Measurements from ENCODE around the gene LY6G5C. TPM values are rescaled to one million over a fixed set of nuclear protein-coding genes. Genes with fewer than 3 reads are reported as not detected.

LY6G5C gene
- total RNA-seq, 1 experiment from 2014 or later, result not detected

DNA sequence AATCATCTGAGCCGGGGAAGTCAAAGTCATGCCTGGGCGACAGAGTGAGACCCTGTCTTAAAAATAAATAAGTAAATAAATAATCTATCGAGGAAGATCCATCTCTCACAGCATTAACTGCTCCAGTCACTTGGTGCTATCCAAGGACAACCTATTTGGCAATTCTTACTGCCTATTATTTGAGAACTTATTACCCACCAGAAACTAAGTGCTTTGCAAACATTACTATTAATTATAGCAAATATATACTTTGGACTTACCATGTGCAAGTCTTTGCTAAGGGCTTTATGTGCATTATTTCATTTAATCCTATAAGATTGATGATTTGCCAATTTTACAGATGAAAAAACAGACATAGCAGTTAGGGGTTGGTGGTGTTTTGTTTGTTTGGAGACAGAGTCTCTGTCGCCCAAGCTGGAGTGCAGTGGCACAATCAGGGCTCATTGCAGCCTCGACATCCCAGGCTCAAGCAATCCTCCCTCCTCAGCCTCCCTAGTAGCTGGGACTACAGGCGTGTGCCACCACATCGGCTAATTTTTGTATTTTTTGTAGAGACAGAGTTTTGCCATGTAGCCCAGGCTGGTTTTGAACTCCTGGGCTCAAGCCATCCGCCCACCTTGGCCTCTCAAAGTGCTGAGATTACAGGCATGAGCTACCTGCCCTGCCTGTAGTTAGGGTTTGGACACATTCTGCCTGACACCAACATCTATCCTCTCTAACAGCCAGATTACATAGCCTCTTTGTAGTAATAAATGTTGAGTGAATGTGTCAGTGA, 26.1 kb downstream of the LY6G5C start:
- in situ Hi-C loops (cut with HindIII; ENCODE audit: low sequenced_read_pairs), result no loop called here
- no peak for DNase-seq (ENCODE audit: low spot score)

DNA sequence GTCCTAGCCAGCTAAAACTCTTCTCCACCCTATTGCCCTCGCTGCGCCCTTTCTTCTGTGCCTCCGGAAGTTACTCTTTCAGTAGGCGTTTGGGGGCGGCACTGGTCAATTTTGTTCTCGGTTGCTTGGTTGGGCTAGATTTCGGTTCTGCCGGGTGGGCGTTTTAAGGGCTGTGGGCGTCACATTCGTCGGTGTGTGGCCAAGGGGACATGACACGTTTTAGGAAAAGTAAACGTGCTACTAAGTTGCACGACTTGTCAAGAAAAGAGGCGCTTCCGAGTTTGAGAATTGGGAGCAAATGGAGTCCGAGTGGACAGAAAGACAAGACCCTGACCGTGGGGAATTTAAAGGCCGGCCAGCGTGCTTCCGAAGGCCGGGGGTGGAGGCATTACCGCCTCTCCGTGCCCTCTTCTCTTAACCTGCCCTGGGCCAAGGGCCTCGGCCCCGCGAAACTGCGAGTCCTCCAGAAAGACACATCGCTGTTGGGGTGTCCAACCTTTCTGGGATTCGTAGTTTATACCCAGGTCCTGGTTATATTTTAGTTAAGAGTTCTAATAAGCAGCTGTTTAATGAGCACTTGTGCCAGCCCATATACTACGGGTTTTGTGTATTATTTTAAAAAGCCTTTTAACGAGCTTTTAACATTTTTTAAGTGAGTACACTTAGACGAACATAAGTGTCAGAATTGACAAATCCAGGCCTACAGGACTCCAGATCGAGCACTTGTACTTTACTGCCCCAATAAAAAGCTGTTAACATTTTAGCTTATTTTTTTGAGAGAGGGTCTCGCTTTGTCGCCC, 27.7 kb downstream of the LY6G5C start:
- DNase-seq (ENCODE audit: low spot score), result peak; percentile 94
- in situ Hi-C loops (cut with HindIII; ENCODE audit: low sequenced_read_pairs), result no loop called here

DNA sequence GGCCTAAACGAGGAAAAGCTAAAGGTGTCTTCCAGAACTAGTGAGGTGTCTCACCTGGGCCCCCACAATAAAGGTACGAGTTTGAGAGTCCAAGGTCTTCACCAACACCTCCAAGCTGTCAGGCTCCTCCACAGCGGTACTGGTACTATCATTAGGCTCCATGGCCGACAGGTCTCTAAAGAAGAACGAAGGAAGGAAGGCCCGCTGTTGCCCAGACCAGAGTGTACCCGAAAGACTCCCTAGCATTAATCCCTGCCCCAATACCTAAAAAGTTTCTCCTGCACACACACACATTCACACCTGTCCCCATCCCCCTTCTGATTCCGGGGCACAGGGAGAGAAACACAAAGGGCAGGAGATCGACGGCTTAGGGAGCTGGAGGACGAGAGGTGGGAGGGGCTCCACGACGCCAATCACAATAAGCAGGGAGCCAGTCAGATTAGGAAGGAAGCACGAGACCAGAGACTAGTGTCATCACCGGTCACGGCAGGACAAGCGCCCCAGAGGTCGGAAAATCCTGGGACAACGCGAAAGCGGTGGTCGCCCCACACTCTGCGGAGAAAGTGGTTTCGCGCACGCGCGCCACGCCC, 29.2 kb downstream of the LY6G5C start:
- peak; percentile 70 for DNase-seq (ENCODE audit: low spot score)
- in situ Hi-C loops (cut with HindIII; ENCODE audit: low sequenced_read_pairs), result no loop called here

DNA sequence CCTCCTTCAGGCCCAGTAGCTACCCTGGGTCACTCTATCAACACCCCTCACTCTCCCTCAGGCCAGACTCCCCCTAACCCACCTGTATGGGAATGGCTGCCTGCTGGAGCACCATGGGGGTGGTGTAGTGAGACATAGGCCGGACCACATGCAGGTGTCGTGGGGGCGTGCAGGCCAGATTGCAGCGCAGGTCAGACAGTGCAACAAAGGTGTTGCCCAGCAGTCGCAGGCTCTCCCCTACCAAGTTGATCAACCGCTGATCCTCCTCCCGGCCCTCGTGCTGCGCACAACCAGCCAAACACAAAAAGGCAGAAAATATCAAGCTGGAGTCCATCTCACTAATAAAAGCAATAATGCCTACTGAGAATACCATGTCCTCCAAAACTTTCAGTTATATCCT, 35.5 kb downstream of the LY6G5C start:
- in situ Hi-C loops (cut with HindIII; ENCODE audit: low sequenced_read_pairs), result no loop called here
- DNase-seq (ENCODE audit: low spot score), result no peak

DNA sequence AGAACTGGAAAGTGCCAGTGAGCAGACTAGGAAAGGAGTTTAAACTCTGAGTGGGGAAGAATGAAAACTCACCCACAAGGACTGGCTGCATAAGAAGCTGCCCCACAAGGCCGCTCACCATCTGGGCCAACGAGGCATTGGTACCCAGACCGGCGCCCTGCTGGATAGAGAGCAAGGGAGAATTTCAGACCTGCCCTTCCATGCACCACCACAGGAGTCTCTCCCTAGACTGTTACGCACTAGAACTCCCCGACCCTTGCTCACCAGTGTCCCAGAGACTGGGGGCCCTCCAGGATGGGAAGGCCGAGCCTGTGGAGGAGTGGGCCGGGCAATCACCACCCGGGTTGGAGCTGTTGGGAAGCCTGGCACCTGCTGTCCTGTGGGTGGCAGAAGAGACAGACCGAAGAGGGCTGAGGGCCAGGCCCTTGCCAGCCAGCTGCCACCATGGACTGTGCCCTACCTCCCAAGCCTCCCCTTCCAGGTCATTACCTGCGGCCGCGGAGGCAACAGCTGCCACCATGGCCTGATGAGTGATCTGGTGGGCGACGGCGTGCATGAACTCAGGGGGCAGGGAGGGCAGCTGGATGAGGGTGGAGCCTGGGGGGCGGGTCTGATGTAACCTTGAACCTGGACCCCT, 36.9 kb downstream of the LY6G5C start:
- in situ Hi-C loops (cut with HindIII; ENCODE audit: low sequenced_read_pairs), result no loop called here
- no peak for DNase-seq (ENCODE audit: low spot score)

- DNase-seq (ENCODE audit: low spot score), result no peak
- in situ Hi-C loops (cut with HindIII; ENCODE audit: low sequenced_read_pairs), result no loop called here
Observed at GRCh38 chr6:31642798-31643570, 37.9 kb downstream of the LY6G5C start.

- DNase-seq (ENCODE audit: low spot score), result no peak
- in situ Hi-C loops (cut with HindIII; ENCODE audit: low sequenced_read_pairs), result no loop called here
Observed at GRCh38 chr6:31641370-31641769, 39.5 kb downstream of the LY6G5C start.

DNA sequence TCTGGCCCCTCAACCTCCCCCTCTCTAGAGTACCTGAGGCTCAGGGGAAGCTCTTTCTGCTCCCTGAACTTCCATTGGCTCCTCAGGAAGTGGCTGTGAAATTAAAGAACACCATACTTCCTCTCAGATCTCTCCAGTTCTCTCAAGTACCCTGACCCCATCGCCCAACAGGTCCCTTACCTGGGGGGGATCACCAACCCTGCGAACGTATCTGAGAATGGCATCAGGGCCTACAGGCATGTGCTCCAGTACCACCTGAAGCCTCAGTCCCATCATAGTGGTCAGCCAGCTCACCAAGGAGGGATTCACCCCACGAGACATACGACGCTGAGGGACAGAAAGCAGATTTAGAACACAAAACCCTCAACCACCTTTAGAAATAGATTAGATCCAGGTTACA, 40.3 kb downstream of the LY6G5C start:
- DNase-seq (ENCODE audit: low spot score), result no peak
- in situ Hi-C loops (cut with HindIII; ENCODE audit: low sequenced_read_pairs), result no loop called here

DNA sequence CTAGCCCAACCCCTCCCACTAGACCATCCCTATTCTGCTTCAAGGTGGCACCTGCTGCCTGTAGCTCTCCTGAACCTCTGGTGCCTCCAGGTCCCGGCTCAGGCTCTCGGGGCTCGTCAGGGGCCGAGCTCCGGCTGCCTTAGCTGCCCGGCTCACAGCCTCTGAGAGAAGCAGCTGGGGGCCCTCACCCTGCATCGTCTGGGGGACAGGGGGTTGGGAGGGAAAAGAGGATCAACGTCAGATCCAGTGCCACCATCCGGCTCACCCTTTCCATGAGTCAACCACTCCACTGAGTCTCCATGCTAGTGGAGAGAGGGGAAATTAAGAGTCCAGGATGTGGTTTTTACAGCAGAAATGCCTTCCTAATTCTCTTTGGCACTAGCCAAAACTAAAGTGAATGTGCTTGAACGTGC, 41.4 kb downstream of the LY6G5C start:
- no peak for DNase-seq (ENCODE audit: low spot score)
- in situ Hi-C loops (cut with HindIII; ENCODE audit: low sequenced_read_pairs), result no loop called here

- in situ Hi-C loops (cut with HindIII; ENCODE audit: low sequenced_read_pairs), result no loop called here
- DNase-seq (ENCODE audit: low spot score), result no peak
Observed at GRCh38 chr6:31639043-31639442, 41.8 kb downstream of the LY6G5C start.

GRCh38 chr6:31636698-31637596, 43.9 kb downstream of the LY6G5C start:
- in situ Hi-C loops (cut with HindIII; ENCODE audit: low sequenced_read_pairs), result no loop called here
- DNase-seq (ENCODE audit: low spot score), result no peak

- in situ Hi-C loops (cut with HindIII; ENCODE audit: low sequenced_read_pairs), result no loop called here
Observed at GRCh38 chr6:31634969-31635575, 45.8 kb downstream of the LY6G5C start.

DNA sequence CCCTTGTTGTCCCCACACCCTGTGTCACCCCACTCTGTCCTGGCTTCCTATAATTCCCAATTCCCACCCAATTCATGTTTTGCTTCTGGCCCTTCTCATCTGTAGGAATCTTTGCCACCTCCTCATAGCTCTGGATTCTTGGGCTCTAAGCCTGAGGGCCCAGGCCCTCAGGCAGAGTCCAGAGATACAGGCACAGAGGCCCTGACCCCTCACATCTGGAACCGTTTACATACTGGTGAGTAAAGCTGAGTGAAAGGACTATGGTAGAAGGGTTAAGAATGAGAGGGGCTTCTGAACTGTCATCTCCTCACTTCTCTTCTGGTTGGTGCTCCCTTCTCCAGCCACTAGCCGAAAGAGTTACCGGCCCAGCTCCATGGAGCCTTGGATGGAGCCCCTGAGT, 46.7 kb downstream of the LY6G5C start:
- in situ Hi-C loops (cut with HindIII; ENCODE audit: low sequenced_read_pairs), result no loop called here
- no peak for DNase-seq (ENCODE audit: low spot score)

More at GRCh38 chr6:31634969-31635575, 45.8 kb downstream of the LY6G5C start:
- DNase-seq (ENCODE audit: low spot score), result no peak

DNA sequence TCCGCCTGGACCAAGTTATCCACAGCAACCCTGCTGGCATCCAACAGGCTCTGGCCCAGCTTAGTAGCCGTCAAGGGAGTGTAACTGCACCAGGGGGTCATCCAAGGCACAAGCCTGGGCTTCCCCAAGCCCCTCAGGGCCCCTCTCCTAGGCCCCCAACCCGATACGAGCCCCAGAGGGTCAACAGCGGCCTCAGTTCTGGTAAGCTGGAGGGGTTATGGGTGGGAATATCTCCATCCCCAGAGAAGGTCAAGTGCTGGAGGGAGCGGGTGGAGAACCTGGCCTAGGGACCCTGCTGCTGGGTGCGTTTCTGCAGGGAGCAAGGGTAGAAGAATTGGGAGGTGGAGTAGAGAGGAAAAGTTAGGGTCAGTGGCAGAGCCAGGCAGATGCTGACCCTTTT, 47.4 kb downstream of the LY6G5C start:
- in situ Hi-C loops (cut with HindIII; ENCODE audit: low sequenced_read_pairs), result no loop called here
- no peak for DNase-seq (ENCODE audit: low spot score)

DNA sequence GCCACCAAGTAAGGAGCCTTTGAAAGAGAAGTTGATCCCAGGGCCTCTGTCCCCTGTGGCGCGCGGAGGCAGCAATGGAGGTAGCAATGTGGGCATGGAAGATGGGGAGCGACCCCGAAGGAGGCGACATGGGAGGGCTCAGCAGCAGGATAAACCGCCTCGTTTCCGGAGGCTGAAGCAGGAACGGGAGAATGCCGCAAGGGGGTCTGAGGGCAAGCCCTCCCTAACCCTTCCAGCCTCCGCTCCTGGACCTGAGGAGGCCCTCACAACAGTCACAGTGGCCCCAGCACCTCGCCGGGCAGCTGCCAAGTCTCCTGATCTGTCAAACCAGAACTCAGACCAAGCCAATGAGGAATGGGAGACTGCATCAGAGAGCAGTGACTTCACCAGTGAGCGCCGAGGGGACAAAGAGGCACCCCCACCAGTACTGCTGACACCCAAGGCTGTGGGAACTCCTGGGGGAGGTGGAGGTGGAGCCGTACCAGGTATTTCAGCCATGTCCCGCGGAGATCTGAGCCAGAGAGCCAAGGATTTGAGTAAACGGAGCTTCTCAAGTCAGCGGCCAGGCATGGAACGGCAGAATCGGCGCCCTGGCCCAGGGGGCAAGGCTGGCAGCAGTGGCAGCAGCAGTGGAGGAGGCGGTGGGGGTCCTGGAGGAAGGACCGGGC, 48.5 kb downstream of the LY6G5C start:
- in situ Hi-C loops (cut with HindIII; ENCODE audit: low sequenced_read_pairs), result no loop called here

DNA sequence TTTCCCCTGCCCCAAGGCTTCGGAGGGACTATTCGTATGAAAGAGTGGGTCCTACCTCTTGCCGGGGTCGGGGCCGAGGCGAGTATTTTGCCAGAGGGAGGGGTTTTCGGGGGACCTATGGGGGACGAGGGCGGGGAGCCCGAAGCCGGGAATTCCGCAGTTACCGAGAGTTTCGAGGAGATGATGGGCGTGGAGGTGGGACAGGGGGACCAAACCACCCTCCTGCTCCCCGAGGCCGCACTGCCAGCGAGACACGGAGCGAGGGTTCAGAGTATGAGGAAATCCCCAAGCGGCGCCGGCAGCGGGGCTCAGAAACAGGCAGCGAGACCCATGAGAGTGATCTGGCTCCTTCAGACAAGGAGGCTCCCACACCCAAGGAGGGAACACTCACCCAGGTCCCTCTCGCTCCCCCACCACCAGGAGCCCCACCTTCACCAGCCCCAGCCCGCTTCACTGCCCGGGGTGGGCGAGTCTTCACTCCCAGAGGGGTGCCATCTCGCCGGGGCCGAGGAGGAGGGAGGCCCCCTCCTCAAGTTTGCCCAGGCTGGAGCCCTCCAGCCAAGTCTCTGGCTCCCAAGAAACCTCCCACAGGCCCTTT, 49.1 kb downstream of the LY6G5C start:
- in situ Hi-C loops (cut with HindIII; ENCODE audit: low sequenced_read_pairs), result no loop called here
- no peak for DNase-seq (ENCODE audit: low spot score)

More for the DNA sequence above, 48.5 kb downstream of the LY6G5C start:
- no peak for DNase-seq (ENCODE audit: low spot score)

GRCh38 chr6:31631209-31631608, 49.7 kb downstream of the LY6G5C start:
- DNase-seq (ENCODE audit: low spot score), result no peak
- in situ Hi-C loops (cut with HindIII; ENCODE audit: low sequenced_read_pairs), result no loop called here

All from G401 (cell line).